HG03520 (cell line): ENCODE data around the gene STIMATE.

Source experiments
- ATAC-seq: cut with Tn5 transposase; IDR thresholded peaks from one replicate; pipeline ENCODE4 v1.9.1; 2021; ENCODE audit warnings: mild to moderate bottlenecking, moderate library complexity; ENCODE audit not compliant: unreplicated experiment

The STIMATE gene

DNA sequence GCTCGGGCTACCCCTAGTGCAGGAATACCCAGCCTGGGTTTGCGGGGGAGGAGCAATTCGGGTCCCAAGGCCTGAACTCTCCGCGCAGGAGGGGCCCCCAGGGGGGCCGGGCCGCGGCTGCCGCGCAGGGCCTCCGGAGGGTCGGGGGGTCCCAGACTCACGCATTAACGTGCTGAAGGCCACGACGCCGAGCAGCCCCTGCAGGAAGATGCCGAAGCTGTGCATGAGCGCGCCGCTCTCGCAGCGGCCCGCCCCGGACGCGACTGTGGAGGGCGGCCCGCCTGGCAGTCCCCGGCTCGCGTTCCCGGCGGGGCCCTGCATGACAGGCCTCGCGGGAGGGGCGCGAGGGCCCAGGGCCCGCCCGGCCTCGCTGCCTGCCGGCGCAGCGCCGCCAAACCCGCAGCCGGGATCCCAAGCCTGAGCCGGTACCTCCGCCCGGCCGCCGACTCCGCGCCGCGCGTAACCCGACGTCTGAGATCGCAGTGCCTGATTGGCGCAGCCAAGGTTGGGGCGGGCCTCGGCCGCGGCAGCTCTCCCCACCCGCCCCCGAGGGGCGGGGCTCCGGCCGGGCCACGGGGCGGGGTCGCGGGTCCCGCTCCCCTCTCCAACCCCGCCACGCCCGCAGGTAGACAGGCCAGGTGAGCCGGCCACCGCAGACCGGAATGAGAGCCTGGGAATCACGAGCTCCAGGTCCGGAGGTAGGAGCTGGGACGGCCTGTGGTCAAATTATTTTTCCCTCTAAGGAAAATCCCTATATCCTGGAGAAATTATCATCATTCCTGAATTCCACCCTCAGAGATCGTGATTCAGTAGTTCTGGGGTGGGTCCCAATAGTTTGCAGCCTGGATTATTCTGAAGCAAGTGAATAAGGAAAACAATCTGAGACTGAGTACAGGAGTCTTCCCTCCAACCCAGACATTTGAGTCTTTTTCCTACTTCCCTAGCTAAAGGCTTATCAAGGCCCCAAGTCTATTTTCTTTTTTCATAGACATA, at the start of gene STIMATE:
Gene STIMATE, minus strand, starts transcription at position 419 of the 993 bp plus-strand sequence. Its CDS starts 98 bp downstream, at position 321.
- ATAC-seq, result peak; percentile 88

DNA sequence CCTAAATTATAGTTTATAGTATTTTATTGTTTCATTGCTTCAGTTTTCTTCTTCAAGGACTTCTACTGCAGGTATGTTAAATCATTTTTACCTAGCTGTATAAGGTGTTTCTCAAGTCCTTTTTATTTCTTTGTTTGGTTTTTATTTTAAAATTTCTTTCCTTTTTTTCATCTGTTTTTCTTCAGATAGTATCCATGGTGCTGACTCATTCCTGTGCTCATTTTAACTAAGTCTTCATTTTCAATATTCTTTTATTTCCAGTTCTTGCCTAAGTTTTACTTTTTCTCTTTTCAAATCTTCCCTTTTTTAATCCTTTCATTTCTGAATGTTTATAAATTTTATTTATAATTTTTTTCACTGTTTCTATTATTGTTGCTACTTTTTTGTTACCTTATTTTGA, 42.3 kb upstream of the STIMATE start:
- ATAC-seq, result no peak

DNA sequence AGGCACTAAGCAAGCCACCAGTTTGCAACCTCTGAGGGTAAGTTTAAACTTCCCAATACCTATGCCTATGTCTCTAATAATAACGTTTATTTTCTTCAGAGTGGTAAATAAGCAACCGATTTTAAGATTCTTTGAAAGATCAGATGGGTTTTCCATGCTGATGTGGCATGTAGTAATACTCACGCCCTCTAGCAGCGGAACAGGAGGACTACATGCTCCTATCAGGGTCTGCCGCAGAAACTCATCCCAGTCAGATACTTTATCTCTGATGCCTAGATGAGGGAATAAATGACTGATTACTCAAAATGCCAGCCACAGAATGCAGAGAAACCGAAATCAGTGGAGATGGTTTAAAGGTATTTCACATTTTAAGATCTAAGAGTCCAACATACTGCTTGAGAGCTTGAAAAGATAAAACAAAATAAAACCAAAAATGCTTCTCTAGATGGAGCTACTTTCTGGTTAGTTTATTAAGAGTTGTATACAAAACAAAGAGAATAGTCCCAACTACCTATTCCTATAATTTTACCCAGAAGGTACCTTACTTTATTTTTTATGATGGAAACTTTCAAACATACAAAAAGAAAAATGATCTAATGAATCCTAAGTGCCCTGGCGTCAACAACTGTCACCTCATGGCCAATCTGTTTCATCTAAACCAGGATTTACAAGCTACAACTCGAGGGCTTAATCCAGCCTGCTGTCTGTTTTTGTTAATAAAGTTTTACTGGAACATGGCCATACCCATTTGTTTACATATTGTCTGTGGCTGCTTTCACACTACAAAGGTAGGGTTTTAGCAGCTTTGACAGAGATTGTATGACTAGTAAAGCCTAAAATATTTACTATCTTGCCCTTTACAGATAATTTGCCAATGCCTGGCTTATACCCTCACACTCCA, 37.5 kb upstream of the STIMATE start:
- no peak for ATAC-seq

DNA sequence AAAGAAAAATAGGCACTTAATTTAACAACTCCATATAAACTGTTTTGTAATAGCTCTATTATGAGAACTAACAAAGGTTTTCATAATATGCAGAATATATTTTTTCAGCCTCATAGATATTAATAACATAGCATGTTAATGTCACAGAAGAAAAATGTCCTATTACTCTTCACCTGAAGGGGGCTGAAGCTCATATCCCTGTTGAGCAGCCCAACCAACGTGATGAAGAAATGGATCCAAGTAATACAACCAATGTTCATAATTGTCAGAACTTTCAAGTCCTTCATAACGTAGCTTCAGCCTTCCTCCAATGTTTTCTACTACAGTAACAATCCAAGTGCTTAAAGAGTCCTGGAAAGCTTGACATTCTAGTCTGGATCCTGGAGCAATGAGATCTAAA, 34.5 kb upstream of the STIMATE start:
- ATAC-seq, result no peak

- no peak for ATAC-seq
These were observed 34.0 kb upstream of the STIMATE start for GRCh38 chr3:52931328-52931727.

GRCh38 chr3:52930748-52931147, 33.4 kb upstream of the STIMATE start:
- ATAC-seq, result no peak

DNA sequence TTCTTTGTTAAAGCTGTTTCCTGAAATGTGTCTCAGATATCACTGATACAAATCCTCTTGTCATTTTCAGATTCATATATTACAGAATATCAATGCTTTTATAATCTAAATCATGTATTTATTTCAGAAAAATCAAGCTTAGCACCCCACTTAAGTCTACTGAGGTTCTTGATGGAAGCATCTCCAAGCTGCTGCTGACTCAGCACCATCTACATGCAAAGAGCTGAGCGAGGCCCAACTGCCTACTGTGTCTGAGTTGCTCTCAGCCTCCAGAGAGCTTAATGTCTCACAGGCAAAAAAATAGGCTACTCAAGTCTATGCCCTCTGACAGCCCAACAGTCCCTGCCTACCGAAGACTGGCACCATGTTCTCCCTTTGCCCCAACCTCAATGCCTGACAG, 29.2 kb upstream of the STIMATE start:
- no peak for ATAC-seq

DNA sequence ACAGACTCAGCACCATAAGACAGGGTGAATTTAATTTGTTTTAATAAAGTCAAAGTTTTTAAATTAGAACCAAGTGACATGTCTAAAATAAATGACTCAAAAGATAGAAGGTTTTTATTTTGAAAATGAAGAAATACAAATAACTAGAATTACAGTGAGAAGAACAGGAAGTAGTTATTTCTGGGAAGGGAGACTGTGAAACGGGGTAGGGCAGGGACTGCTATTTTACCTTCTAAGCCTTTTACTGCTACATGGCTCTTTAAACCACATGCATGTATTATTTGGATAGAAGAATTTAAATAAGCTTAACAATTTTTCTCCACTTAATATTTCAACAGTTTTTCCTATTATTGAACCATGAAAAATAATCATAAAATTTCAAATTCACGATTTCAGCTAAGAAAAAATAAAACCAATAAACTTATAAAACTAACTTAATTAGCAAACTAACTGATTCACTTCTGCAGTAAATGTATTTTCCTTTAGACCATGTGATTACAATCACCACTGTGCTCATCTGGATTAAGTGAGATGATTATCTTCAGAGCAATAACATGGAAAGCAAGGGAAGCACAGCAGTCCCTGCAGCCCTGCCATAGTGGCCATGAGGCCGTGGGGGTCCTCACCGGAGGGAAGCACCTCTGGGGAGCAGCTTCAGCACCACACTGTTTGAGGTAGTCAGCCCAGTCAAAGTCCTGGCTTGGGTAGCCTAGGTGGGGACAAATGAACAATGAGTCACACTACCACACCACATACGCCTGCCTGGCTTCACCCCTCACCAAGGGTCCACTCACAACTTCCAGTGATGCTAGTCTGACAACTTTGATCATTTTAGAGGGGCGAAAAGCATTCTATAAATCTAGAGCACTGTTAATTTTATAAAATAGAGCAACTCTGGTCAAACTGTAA, 28.3 kb upstream of the STIMATE start:
- no peak for ATAC-seq

DNA sequence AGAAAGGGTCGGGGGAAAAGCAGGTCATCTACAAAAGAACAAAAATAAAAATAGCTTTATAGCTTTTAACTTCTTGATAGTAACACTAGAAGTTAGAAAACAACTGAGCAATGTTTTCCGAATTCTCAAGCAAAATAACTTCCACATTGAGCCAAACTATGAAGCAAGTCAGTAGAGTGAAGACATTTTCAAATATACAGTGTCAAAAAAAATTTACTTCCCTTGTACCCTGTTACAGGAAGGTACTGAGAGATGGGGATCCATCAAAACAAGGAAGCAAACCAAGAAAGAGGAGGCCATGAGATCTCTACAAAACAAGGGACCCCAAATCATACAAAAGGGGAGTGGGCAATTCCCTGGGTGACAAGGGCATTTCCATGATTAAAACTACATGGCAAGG, 26.6 kb upstream of the STIMATE start:
- no peak for ATAC-seq

DNA sequence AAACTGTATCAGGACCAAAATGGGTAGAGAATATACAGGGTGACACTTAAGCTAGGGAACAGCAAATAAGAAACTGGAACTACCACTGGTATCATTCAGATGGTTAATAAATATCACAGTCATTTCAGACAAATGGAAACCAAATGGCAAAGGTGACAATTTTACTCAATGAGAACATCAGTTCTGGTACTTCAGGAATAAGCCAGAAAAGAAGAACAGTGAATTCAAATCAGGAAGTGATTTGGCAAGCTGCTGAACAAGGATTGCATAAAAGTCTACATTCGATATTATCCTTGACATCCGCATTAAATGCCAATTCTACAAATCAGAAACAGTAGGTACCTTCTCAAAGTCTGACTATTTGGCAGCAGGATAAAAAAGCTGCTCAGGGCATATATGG, 23.5 kb upstream of the STIMATE start:
- no peak for ATAC-seq

- ATAC-seq, result no peak
These were observed 19.7 kb upstream of the STIMATE start for GRCh38 chr3:52917044-52917443.

- ATAC-seq, result no peak
These were observed 17.9 kb upstream of the STIMATE start for GRCh38 chr3:52915294-52915693.

DNA sequence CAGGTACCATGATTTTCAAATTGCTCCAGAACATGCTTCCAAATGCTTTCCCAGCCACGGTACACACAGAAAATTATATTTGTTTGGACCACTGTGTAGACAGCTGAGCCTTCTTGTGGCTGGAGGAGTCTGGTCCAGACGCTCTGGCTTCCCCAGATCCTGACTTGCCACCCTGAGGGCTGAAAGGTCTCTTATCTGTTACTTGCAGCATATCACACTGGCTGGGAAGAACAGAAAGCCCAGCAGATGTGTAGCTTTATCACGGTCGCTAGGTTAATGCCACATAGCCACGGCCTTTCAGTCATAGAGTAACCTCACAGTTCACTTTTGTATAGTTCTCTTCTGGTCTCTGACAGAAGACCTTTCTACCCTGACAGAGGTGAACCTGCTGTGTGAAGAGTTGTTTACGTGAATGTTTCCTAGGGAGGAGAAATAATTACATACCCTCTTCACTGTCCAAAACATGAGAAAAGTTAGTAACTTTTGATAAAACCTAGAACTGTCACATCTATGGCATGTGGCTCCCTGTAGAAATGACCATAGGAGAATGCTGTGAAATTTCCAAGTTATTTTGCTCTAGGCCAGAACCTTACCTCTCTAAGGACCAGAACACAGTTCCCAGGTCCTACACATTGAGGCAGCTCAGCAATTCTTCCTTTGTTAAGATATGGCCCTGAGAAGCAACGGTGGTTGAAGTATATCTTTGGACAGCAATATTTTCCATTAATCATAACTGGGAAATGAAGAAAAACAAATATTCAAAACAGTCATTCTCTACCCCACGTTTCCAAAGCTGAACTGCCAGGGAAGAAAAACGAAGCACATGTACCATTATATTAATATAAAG, 15.8 kb upstream of the STIMATE start:
- no peak for ATAC-seq

DNA sequence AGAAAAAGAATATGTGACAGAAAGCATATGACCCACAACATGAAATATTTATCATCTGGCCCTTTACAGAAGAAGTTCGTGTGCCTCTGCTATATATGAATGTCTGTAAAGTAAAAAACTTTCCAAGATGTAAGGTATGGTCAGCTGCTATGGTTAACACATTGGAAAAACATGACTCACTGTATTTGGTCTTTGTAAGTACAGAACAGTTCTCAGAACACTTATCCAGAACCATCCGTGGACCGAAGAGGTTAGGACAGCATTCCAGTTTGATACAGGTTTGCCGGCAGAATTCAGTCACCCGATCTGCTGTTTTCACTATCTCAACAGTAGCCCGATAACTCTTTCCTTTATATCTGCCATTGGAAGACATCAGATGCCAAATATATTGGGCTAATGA, 13.5 kb upstream of the STIMATE start:
- no peak for ATAC-seq

- no peak for ATAC-seq
These were observed 10.1 kb upstream of the STIMATE start for GRCh38 chr3:52907497-52907896.

DNA sequence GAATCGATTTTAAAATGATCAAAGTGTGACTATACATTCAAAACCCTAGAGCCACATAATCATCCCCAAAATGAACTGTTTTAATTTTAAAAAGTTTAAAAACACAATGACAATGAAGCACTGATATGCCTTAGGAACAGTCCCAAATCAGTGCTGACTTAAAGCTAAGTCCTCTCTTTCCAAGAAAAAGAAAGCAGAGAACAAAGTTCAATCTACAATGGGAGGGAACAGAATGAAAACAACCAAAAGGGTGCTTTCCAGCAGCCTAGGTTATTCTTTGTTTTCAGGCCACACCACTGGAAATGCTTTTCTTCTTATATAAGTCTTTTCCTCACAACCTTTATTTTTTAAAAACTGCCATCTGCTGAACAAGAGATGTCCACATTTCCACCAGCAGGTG, 7.2 kb upstream of the STIMATE start:
- ATAC-seq, result no peak

- ATAC-seq, result no peak
These were observed 6.7 kb upstream of the STIMATE start for GRCh38 chr3:52904000-52904399.

GRCh38 chr3:52896613-52897012, 735 bp downstream of the STIMATE start:
- no peak for ATAC-seq

DNA sequence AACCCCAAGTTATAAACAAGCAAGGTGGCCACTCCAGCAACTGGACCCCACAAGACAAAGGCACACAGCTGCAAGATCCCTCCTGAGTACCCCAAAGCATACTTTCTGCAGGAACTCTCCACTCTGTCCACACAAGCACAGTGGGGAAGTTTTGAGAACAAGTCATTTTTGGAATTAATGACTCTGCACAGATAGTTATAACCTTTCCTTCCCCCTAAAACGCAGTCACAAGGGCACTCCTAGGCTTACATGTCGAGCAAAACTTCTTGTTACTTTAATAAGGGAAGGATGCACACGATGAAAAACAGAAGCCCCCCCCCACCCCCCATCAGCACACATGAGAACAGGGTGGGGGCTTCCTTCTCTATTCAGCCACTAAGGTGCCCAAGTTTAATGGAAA, 1.2 kb downstream of the STIMATE start:
- no peak for ATAC-seq

DNA sequence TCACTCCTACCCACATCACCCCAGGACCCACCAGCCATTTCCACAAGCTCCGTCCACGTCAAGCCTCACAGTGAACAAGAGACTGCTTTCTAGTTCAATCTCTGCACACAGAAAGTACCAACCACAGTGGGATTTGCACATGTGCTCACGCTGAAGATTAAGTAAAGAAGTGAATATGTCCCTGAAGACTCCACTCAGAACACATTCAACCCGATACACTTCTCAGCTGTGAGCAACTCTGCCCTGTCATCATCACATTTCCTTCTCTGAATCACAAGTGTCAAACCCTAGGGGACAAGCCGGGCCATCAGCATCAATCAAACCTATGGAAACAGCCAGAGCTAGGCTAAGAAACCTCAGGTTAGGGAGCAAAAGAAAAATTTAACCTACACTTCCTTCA, 1.9 kb downstream of the STIMATE start:
- no peak for ATAC-seq
